HCT116 (cell line): ENCODE results near the gene ADARB1. TPM values are rescaled to one million over a fixed set of nuclear protein-coding genes. Genes with fewer than 3 reads are reported as not detected.

Experiments used
- ATAC-seq: fragments of 200-7000 bp; cut with Tn5 transposase; 2 replicates; pipeline ENCODE4 v1.9.1; 2020; ENCODE audit warnings: mild to moderate bottlenecking, moderate library complexity
- BruUV-seq: library from RNA; stranded (reverse); fragments of 400-500 nt; replicated peaks from 2 replicates; lab custom pipeline; 2021; lab: Mats Ljungman, UMichigan
- CTCF ChIA-PET: fragments of 300-600 bp; sonication (Branson Sonifier 250); formaldehyde crosslinking; loops from one replicate; lab custom pipeline; 2021; ENCODE audit warnings: antibody characterized with exemption; lab: Charles Lee
- POLR2A ChIA-PET: fragments of 300-600, 350-600 bp; sonication (Branson Sonifier 250); formaldehyde crosslinking; loops from one replicate; lab custom pipeline; 2021; ENCODE audit warnings: antibody characterized with exemption; lab: Charles Lee
- RAD21 ChIA-PET, 2 experiments: fragments of 300-600 bp; sonication (Branson Sonifier 250); formaldehyde crosslinking; loops; one replicate each; lab custom pipeline; 2023; ENCODE audit warnings: low total read pairs in 2 of 2; ENCODE audit not compliant: uncharacterized antibody in 2 of 2, unreplicated experiment in 2 of 2, low non-redundant PET in 1 of 2; lab: Charles Lee
- DNase-seq: peaks from one replicate; pipeline ENCODE4 v3.0.0-alpha.2; 2010; ENCODE audit warnings: low read depth, low spot score
- H2AFZ ChIP-seq: fragments of 200-600 bp; shearing (Covaris generic), sonication (generic); 2 replicates; pipeline ENCODE4 v1.6.1; 2017; ENCODE audit warnings: low read depth, mixed run types, mixed read lengths, antibody characterized with exemption, low read length; ENCODE audit not compliant: poor library complexity, severe bottlenecking
- H3K27ac ChIP-seq: 2 replicates; pipeline ENCODE4 v1.5.1; 2012; ENCODE audit warnings: low read depth, low read length
- H3K27me3 ChIP-seq: fragments of 200-600 bp; sonication (generic); 2 replicates; pipeline ENCODE4 v1.6.1; 2016; ENCODE audit warnings: mixed run types, low read length, mixed read lengths; ENCODE audit not compliant: insufficient read depth
- H3K36me3 ChIP-seq, 2 experiments: fragments of 200-500 bp in 1 of 2; fragments of 200-600 bp in 1 of 2; sonication (Bioruptor generic) in 1 of 2; sonication (generic) in 1 of 2; 2 replicates each; pipeline versions ENCODE4 v1.5.1 to v1.6.1; 2014 to 2016; ENCODE audit warnings: low read length in 2 of 2, inconsistent platforms in 1 of 2, mixed read lengths in 1 of 2, mixed run types in 1 of 2; ENCODE audit not compliant: insufficient read depth in 2 of 2, control insufficient read depth in 1 of 2
- H3K4me1 ChIP-seq, 2 experiments: fragments of 200-600 bp in 1 of 2; sonication (generic) in 1 of 2; 2 replicates each; pipeline versions ENCODE4 v1.5.1 to v1.6.1; 2012 to 2017; ENCODE audit warnings: low read length in 2 of 2, inconsistent platforms in 1 of 2, mild to moderate bottlenecking in 1 of 2, mixed read lengths in 1 of 2, mixed run types in 1 of 2, moderate library complexity in 1 of 2; ENCODE audit not compliant: insufficient read depth in 2 of 2, control insufficient read depth in 1 of 2
- H3K4me2 ChIP-seq: fragments of 200-600 bp; sonication (generic); 2 replicates; pipeline ENCODE4 v1.6.1; 2017; ENCODE audit warnings: mixed run types, low read length, mixed read lengths
- H3K4me3 ChIP-seq, 2 experiments: fragments of 200-600 bp in 1 of 2; sonication (generic) in 1 of 2; replicated peaks in 1 of 2; 2 replicates each; pipeline ENCODE4 v1.5.1; 2011 to 2016; ENCODE audit warnings: low read length in 2 of 2, control low read depth in 1 of 2, low read depth in 1 of 2, mild to moderate bottlenecking in 1 of 2, mixed read lengths in 1 of 2, mixed run types in 1 of 2
- H3K79me2 ChIP-seq: fragments of 200-600 bp; sonication (generic); 2 replicates; pipeline ENCODE4 v1.6.1; 2017; ENCODE audit warnings: mild to moderate bottlenecking, mixed run types, low read length, moderate library complexity, mixed read lengths; ENCODE audit not compliant: insufficient read depth
- H3K9ac ChIP-seq: fragments of 200-600 bp; sonication (generic); 2 replicates; pipeline ENCODE4 v1.6.1; 2016; ENCODE audit warnings: low read length, mixed read lengths
- H3K9me2 ChIP-seq: fragments of 200-600 bp; sonication (generic), shearing (Covaris generic); 2 replicates; pipeline ENCODE4 v1.6.1; 2017; ENCODE audit warnings: mixed run types, mild to moderate bottlenecking, moderate library complexity; ENCODE audit not compliant: insufficient read depth
- H3K9me3 ChIP-seq, 2 experiments: fragments of 200-500 bp in 1 of 2; fragments of 200-600 bp in 1 of 2; sonication (Bioruptor generic) in 1 of 2; sonication (generic) in 1 of 2; 2 replicates each; pipeline ENCODE4 v1.6.1; 2014 to 2017; ENCODE audit warnings: low read length in 2 of 2, mixed read lengths in 2 of 2, inconsistent platforms in 1 of 2, low read depth in 1 of 2, mild to moderate bottlenecking in 1 of 2, mixed run types in 1 of 2, moderate library complexity in 1 of 2; ENCODE audit not compliant: control insufficient read depth in 1 of 2, insufficient read depth in 1 of 2
- H4K20me1 ChIP-seq: fragments of 200-600 bp; sonication (generic), shearing (Covaris generic); 2 replicates; pipeline ENCODE4 v1.6.1; 2017; ENCODE audit warnings: mixed run types, mild to moderate bottlenecking, moderate library complexity; ENCODE audit not compliant: insufficient read depth
- CBX3 ChIP-seq: IDR thresholded peaks from 2 replicates; pipeline ENCODE4 v1.6.1; 2012; ENCODE audit warnings: low read depth
- ELF1 ChIP-seq: IDR thresholded peaks from 2 replicates; pipeline ENCODE4 v1.6.1; 2012; ENCODE audit warnings: low read depth, borderline replicate concordance
- JUND ChIP-seq: IDR thresholded peaks from 2 replicates; pipeline ENCODE4 v1.6.1; 2012
- POLR2A ChIP-seq: IDR thresholded peaks from 2 replicates; pipeline ENCODE4 v1.7.0; 2011; ENCODE audit warnings: borderline replicate concordance; ENCODE audit not compliant: insufficient read depth, insufficient read length; ENCODE audit errors: extremely low read depth
- SRF ChIP-seq: IDR thresholded peaks from 2 replicates; pipeline ENCODE4 v1.6.1; 2012; ENCODE audit warnings: low read depth
- TCF7L2 ChIP-seq: IDR thresholded peaks from 2 replicates; pipeline ENCODE4 v1.7.0; 2011; ENCODE audit warnings: borderline replicate concordance, inconsistent platforms; ENCODE audit not compliant: insufficient read depth, insufficient read length; ENCODE audit errors: extremely low read depth
- ZNF274 ChIP-seq: fragments of 200-500 bp; sonication (Bioruptor generic); IDR thresholded peaks from 2 replicates; pipeline ENCODE4 v1.6.1; 2014; ENCODE audit warnings: mild to moderate bottlenecking, low read depth, low read length, inconsistent platforms
- intact Hi-C: fragments of 100-400 bp; cut with micrococcal nuclease; formaldehyde crosslinking; loops from 2 replicates; pipeline ENCODE4 v1.10.0; 2022
- total RNA-seq: library from RNA; stranded (reverse); gene quantifications from one replicate; pipeline ENCODE4 v1.2.1, GENCODE V29; 2021; ENCODE audit not compliant: unreplicated experiment
- TF ChIP-seq, protein P1 (sequence below): IDR thresholded peaks from 2 replicates; pipeline ENCODE4 v1.6.1; 2011; ENCODE audit warnings: mild to moderate bottlenecking, low read length, moderate library complexity; ENCODE audit not compliant: insufficient replicate concordance; ENCODE audit errors: extremely low read depth
- TF ChIP-seq, protein P2 (sequence below), 3 experiments: fragments of 200-600 bp in 1 of 3; sonication (generic) in 1 of 3; IDR thresholded peaks in 2 of 3; conservative IDR thresholded peaks in 1 of 3; 2 replicates each; pipeline ENCODE4 v1.5.1; 2012 to 2017; ENCODE audit warnings: low read depth in 2 of 3, low read length in 2 of 3, antibody characterized with exemption in 1 of 3, borderline replicate concordance in 1 of 3, control low read depth in 1 of 3, mild to moderate bottlenecking in 1 of 3, mixed read lengths in 1 of 3, mixed run types in 1 of 3, moderate library complexity in 1 of 3; ENCODE audit not compliant: insufficient read depth in 1 of 3

Gene ADARB1
- total RNA-seq, 1 experiment from 2014 or later: 13.5 TPM

DNA sequence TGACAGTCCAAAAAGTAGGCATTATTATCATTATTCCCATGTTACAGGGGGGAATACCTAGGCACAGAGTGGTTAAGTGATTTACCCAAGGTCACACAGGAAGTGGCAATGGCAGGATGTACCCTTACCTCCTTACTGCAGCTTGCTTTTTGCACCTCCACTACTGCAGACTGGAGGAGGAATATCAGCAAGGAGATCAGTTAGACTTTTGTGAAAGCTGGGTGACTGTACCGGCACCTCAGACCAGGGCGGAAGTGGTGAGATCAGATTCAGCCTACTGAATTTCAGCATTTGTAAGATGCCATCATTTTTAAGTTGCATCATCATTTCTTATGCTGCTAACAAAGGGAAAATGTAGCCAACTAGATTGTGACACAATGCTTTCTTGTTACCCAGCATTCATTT lies 4.5 kb downstream of the ADARB1 start:
- H3K27me3 ChIP-seq: no peaks in the 10 kb centered on the region
- H3K4me3 ChIP-seq: no peak overlapping the region
- ChIA-PET RAD21 (no interaction called here), CTCF (interaction anchor here (1.1 to 2.0 kb wide), 3 partner anchors 20 to 50 kb away, joined by 4 read pairs; no protein-coding TSS in a partner anchor), POLR2A (no interaction called here)
- H4K20me1 ChIP-seq: no peaks in the 10 kb centered on the region
- DNase-seq (no peak), ATAC-seq (no peak)
- no TSS peak for BruUV-seq
- no peaks in the 10 kb centered on the region for H3K36me3 ChIP-seq
- H3K9ac ChIP-seq: no peak overlapping the region
- no peak overlapping the region for H2AFZ ChIP-seq
- peaks cover 26% of the 10 kb centered on the region; the same call in 1 of the 2 replicates for H3K79me2 ChIP-seq
- no peaks in the 10 kb centered on the region for H3K9me2 ChIP-seq
- H3K4me2 ChIP-seq: no peak overlapping the region
- no peaks in the 10 kb centered on the region for H3K9me3 ChIP-seq
- peaks cover 13 to 21% of the 10 kb centered on the region in 2 experiments for H3K4me1 ChIP-seq
- intact Hi-C loops: no loop called here
- no peak overlapping the region for H3K27ac ChIP-seq
- TF ChIP-seq, protein P1, sequence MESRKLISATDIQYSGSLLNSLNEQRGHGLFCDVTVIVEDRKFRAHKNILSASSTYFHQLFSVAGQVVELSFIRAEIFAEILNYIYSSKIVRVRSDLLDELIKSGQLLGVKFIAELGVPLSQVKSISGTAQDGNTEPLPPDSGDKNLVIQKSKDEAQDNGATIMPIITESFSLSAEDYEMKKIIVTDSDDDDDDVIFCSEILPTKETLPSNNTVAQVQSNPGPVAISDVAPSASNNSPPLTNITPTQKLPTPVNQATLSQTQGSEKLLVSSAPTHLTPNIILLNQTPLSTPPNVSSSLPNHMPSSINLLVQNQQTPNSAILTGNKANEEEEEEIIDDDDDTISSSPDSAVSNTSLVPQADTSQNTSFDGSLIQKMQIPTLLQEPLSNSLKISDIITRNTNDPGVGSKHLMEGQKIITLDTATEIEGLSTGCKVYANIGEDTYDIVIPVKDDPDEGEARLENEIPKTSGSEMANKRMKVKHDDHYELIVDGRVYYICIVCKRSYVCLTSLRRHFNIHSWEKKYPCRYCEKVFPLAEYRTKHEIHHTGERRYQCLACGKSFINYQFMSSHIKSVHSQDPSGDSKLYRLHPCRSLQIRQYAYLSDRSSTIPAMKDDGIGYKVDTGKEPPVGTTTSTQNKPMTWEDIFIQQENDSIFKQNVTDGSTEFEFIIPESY: no peak
- no peak for TF ChIP-seq SRF
- TF ChIP-seq JUND: no peak
- TF ChIP-seq TCF7L2: no peak
- TF ChIP-seq, protein P2, sequence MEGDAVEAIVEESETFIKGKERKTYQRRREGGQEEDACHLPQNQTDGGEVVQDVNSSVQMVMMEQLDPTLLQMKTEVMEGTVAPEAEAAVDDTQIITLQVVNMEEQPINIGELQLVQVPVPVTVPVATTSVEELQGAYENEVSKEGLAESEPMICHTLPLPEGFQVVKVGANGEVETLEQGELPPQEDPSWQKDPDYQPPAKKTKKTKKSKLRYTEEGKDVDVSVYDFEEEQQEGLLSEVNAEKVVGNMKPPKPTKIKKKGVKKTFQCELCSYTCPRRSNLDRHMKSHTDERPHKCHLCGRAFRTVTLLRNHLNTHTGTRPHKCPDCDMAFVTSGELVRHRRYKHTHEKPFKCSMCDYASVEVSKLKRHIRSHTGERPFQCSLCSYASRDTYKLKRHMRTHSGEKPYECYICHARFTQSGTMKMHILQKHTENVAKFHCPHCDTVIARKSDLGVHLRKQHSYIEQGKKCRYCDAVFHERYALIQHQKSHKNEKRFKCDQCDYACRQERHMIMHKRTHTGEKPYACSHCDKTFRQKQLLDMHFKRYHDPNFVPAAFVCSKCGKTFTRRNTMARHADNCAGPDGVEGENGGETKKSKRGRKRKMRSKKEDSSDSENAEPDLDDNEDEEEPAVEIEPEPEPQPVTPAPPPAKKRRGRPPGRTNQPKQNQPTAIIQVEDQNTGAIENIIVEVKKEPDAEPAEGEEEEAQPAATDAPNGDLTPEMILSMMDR (IDR thresholded peaks at IDR 0.05 in 2 of 3, conservative IDR thresholded peaks at IDR 0.05 in 1 of 3; ENCODE audit: borderline replicate concordance in 1 of 3, insufficient read depth in 1 of 3, low read depth in 2 of 3, low read length in 2 of 3): no peak
- no peak for TF ChIP-seq ZNF274
- TF ChIP-seq ELF1: no peak
- TF ChIP-seq POLR2A: no peak
- no peak for TF ChIP-seq CBX3
